Activated CD8-positive, alpha-beta T cell treated with anti-CD3 and anti-CD28 coated beads for 36 hours (primary cell): ENCODE results near the gene FARP1. TPM values are rescaled to one million over a fixed set of nuclear protein-coding genes. Genes with fewer than 3 reads are reported as not detected.
A peak's percentile ranks its signal among the peaks of the same experiment; 100 is the strongest.

Experiments
- ATAC-seq: fragments of 200-7000 bp; cut with Tn5 transposase; one replicate; pipeline ENCODE4 v1.10.0; 2021; ENCODE audit warnings: mild to moderate bottlenecking, moderate library complexity
- CTCF ChIA-PET: fragments of 350-600 bp; sonication (Branson Sonifier 250); formaldehyde crosslinking; loops from one replicate; lab custom pipeline; 2021; ENCODE audit warnings: antibody characterized with exemption; lab: Charles Lee
- POLR2A ChIA-PET: fragments of 350-600 bp; sonication (Branson Sonifier 250); formaldehyde crosslinking; loops from one replicate; lab custom pipeline; 2021; ENCODE audit warnings: antibody characterized with exemption; lab: Charles Lee
- DNase-seq: peaks from one replicate; pipeline ENCODE4 v3.0.0-alpha.2; 2020
- H3K27ac Mint-ChIP-seq: one replicate; pipeline ENCODE4 v1.8.0; 2021; ENCODE audit warnings: mild to moderate bottlenecking, mixed read lengths
- H3K27me3 Mint-ChIP-seq: one replicate; pipeline ENCODE4 v1.8.0; 2021; ENCODE audit warnings: mixed read lengths
- H3K36me3 Mint-ChIP-seq: one replicate; pipeline ENCODE4 v1.8.0; 2021; ENCODE audit warnings: low read depth, mixed read lengths
- H3K4me1 Mint-ChIP-seq: one replicate; pipeline ENCODE4 v1.8.0; 2021; ENCODE audit warnings: low read depth, mixed read lengths
- H3K4me3 Mint-ChIP-seq: one replicate; pipeline ENCODE4 v1.8.0; 2021; ENCODE audit warnings: mild to moderate bottlenecking, moderate library complexity, mixed read lengths
- H3K9me3 Mint-ChIP-seq: one replicate; pipeline ENCODE4 v1.8.0; 2021; ENCODE audit warnings: mixed read lengths
- CTCF ChIP-seq: fragments of 200-600 bp; IDR thresholded peaks from one replicate; pipeline ENCODE4 v1.8.0; 2022; ENCODE audit warnings: antibody characterized with exemption, mild to moderate bottlenecking
- intact Hi-C: fragments of 100-400 bp; cut with micrococcal nuclease; formaldehyde crosslinking; loops from one replicate; pipeline ENCODE4 v1.10.0; 2022
- total RNA-seq, 2 experiments: library from RNA; stranded (reverse); gene quantifications; one replicate each; pipeline ENCODE4 v1.2.3, GENCODE V29; 2021

Gene FARP1
- total RNA-seq, 2 experiments from 2014 or later, result 0.27 to 0.43 TPM

- intact Hi-C loops, result no loop called here
- ChIA-PET CTCF (no interaction called here), POLR2A (interaction anchor here (0.7 kb wide), 1 partner anchor 9 kb away, joined by 3 read pairs; no protein-coding TSS in a partner anchor)
- Mint-ChIP-seq H3K36me3 (peaks cover 57% of the 10 kb centered on the region), H3K4me1 (peaks cover 7% of the 10 kb centered on the region), H3K27ac (no peak overlapping the region), H3K4me3 (no peak overlapping the region), H3K27me3 (no peaks in the 10 kb centered on the region), H3K9me3 (no peaks in the 10 kb centered on the region)
- no peak for DNase-seq
- no peak for ATAC-seq
- no peak for TF ChIP-seq CTCF
Observed at GRCh38 chr13:98459721-98460370, 317.0 kb downstream of the FARP1 start.

GRCh38 chr13:98460516-98460915 is 317.6 kb downstream of the FARP1 start:
- H3K27ac Mint-ChIP-seq, result no peak overlapping the region
- no peak for DNase-seq
- intact Hi-C loops, result no loop called here

GRCh38 chr13:98461486-98462240 is 318.8 kb downstream of the FARP1 start:
- H3K4me1 Mint-ChIP-seq, result peaks cover 12% of the 10 kb centered on the region
- CTCF ChIA-PET, result interaction anchor here (1.0 to 1.1 kb wide), 2 partner anchors 45 to 191 kb away, joined by 3 read pairs; no protein-coding TSS in a partner anchor
- no peak overlapping the region for H3K4me3 Mint-ChIP-seq
- H3K36me3 Mint-ChIP-seq, result peaks cover 51% of the 10 kb centered on the region
- ATAC-seq, result no peak
- intact Hi-C loops, result no loop called here
- H3K9me3 Mint-ChIP-seq, result no peaks in the 10 kb centered on the region
- POLR2A ChIA-PET, result interaction anchor here (1.2 kb wide), 1 partner anchor 21 kb away, joined by 5 read pairs; no protein-coding TSS in a partner anchor
- H3K27ac Mint-ChIP-seq, result peak overlapping the region; percentile 59
- TF ChIP-seq CTCF, result no peak
- H3K27me3 Mint-ChIP-seq, result no peaks in the 10 kb centered on the region
- no peak for DNase-seq

More at GRCh38 chr13:98460516-98460915, 317.6 kb downstream of the FARP1 start:
- H3K9me3 Mint-ChIP-seq, result no peaks in the 10 kb centered on the region
- peaks cover 7% of the 10 kb centered on the region for H3K4me1 Mint-ChIP-seq
- no peaks in the 10 kb centered on the region for H3K27me3 Mint-ChIP-seq
- no peak overlapping the region for H3K4me3 Mint-ChIP-seq
- TF ChIP-seq CTCF, result no peak
- ChIA-PET CTCF (interaction anchor here (1.0 to 1.1 kb wide), 2 partner anchors 44 to 193 kb away, joined by 3 read pairs; no protein-coding TSS in a partner anchor), POLR2A (interaction anchor here (0.7 to 1.2 kb wide), 2 partner anchors 10 to 22 kb away, joined by 3 to 5 read pairs; no protein-coding TSS in a partner anchor)
- H3K36me3 Mint-ChIP-seq, result peaks cover 58% of the 10 kb centered on the region
- peak; percentile 27 for ATAC-seq

GRCh38 chr13:98462241-98462882 is 319.5 kb downstream of the FARP1 start:
- Mint-ChIP-seq H3K27ac (peak overlapping the region; percentile 59), H3K4me1 (peaks cover 19% of the 10 kb centered on the region), H3K4me3 (no peak overlapping the region), H3K36me3 (peaks cover 51% of the 10 kb centered on the region), H3K9me3 (no peaks in the 10 kb centered on the region), H3K27me3 (no peaks in the 10 kb centered on the region)
- CTCF ChIA-PET, result interaction anchor here (1.8 kb wide), 1 partner anchor 16 kb away, joined by 6 read pairs; no protein-coding TSS in a partner anchor
- DNase-seq (no peak), ATAC-seq (no peak)
- no peak for TF ChIP-seq CTCF
- intact Hi-C loops, result no loop called here
- POLR2A ChIA-PET, result interaction anchor here (0.7 kb wide), 1 partner anchor 71 kb away, joined by 4 read pairs; no protein-coding TSS in a partner anchor
